ENCODE results near the gene CTSK. TPM values are rescaled to one million over a fixed set of nuclear protein-coding genes. Genes with fewer than 3 reads are reported as not detected.

CTSK gene
- polyA plus RNA-seq, 4 donors: 19.0 to 30.6 (median 25.3) TPM

- DNase-seq (ENCODE audit: low read depth in 4 of 4, low spot score in 3 of 4): no peak
These were observed 45.0 kb downstream of the CTSK start for GRCh38 chr1:150763018-150763417.

GRCh38 chr1:150762552-150762951 lies 45.5 kb downstream of the CTSK start:
- DNase-seq (ENCODE audit: low read depth in 4 of 4, low spot score in 3 of 4): no peak

GRCh38 chr1:150761801-150762200 lies 46.3 kb downstream of the CTSK start:
- no peak for DNase-seq (ENCODE audit: low read depth in 4 of 4, low spot score in 3 of 4)

GRCh38 chr1:150760013-150760412 lies 48.0 kb downstream of the CTSK start:
- no peak for DNase-seq (ENCODE audit: low read depth in 4 of 4, low spot score in 3 of 4)

GRCh38 chr1:150753416-150753815 lies 54.6 kb downstream of the CTSK start:
- DNase-seq (ENCODE audit: low read depth in 4 of 4, low spot score in 3 of 4): no peak

- DNase-seq (ENCODE audit: low read depth in 4 of 4, low spot score in 3 of 4): no peak
These were observed 56.6 kb downstream of the CTSK start for GRCh38 chr1:150751443-150751842.

GRCh38 chr1:150749720-150750311 lies 58.2 kb downstream of the CTSK start:
- no peak for DNase-seq (ENCODE audit: low read depth in 4 of 4, low spot score in 3 of 4)

- DNase-seq (ENCODE audit: low read depth in 4 of 4, low spot score in 3 of 4): no peak
These were observed 59.0 kb downstream of the CTSK start for GRCh38 chr1:150748878-150749719.

Other genes starting within 250 kb of the CTSK start
- gene MCL1, start 228.7 kb downstream of the CTSK start, polyA plus RNA-seq (ENCODE audit: insufficient read length in 4 of 4): 100 to 1,000 TPM; 155 to 206 (median 189) TPM
- gene ENSA, start 178.6 kb downstream of the CTSK start, polyA plus RNA-seq (ENCODE audit: insufficient read length in 4 of 4): 100 to 1,000 TPM; 220 to 235 (median 227) TPM
- 10 to 100 TPM; 35.3 to 46.8 (median 43.3) TPM for gene GOLPH3L, start 111.1 kb downstream of the CTSK start, polyA plus RNA-seq (ENCODE audit: insufficient read length in 4 of 4)
- not detected for gene HORMAD1, start 87.4 kb downstream of the CTSK start, polyA plus RNA-seq (ENCODE audit: insufficient read length in 4 of 4)
- 10 to 100 TPM; 10.6 to 13.8 (median 11.6) TPM for gene CTSS, start 42.5 kb downstream of the CTSK start, polyA plus RNA-seq (ENCODE audit: insufficient read length in 4 of 4)
- 10 to 100 TPM; 46.9 to 58.6 (median 56.8) TPM for gene ARNT, start 68.3 kb upstream of the CTSK start, polyA plus RNA-seq (ENCODE audit: insufficient read length in 4 of 4)
- under 1 TPM in 2 of 4 donors, not detected in 2; 0.06 to 0.25 TPM for gene CTXND2, start 78.9 kb upstream of the CTSK start, polyA plus RNA-seq (ENCODE audit: insufficient read length in 4 of 4)
- 10 to 100 TPM; 68.1 to 77.5 (median 70.1) TPM for gene SETDB1, start 118.1 kb upstream of the CTSK start, polyA plus RNA-seq (ENCODE audit: insufficient read length in 4 of 4)
- 100 to 1,000 TPM; 293 to 325 (median 308) TPM for gene CERS2, start 166.6 kb upstream of the CTSK start, polyA plus RNA-seq (ENCODE audit: insufficient read length in 4 of 4)
- gene ANXA9, start 174.0 kb upstream of the CTSK start, polyA plus RNA-seq (ENCODE audit: insufficient read length in 4 of 4): 10 to 100 TPM; 12.6 to 20.2 (median 14.8) TPM
- gene MINDY1, start 198.6 kb upstream of the CTSK start, polyA plus RNA-seq (ENCODE audit: insufficient read length in 4 of 4): 10 to 100 TPM; 38.7 to 47.0 (median 39.3) TPM
- 10 to 100 TPM; 43.6 to 50.4 (median 48.6) TPM for gene PRUNE1, start 200.2 kb upstream of the CTSK start, polyA plus RNA-seq (ENCODE audit: insufficient read length in 4 of 4)
- gene BNIPL, start 228.3 kb upstream of the CTSK start, polyA plus RNA-seq (ENCODE audit: insufficient read length in 4 of 4): 1 to 10 TPM; 1.3 to 4.9 (median 2.0) TPM
- 10 to 100 TPM; 11.9 to 13.7 (median 13.2) TPM for gene C1orf56, start 239.5 kb upstream of the CTSK start, polyA plus RNA-seq (ENCODE audit: insufficient read length in 4 of 4)